ENCODE measurements around the gene TMEM183A.

The TMEM183A gene

DNA sequence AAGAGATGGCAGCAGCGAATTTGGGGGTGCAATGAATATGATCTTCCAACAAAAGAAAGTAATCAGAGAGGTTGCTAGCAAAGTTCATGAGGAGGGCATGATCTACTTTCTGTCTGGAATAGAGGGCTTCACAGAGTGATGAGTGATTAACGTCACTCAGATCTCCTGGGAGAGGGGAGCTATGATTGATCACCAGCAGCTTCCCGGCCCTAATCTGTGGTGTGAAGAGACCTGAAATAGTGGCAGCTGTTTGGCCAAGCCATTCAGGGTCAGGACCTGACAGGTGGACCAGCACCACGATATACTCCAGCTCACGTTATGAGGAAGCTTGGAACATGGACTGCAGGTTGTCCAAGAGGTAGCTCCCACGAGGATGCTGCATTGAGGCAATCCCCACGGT is 19.9 kb upstream of the TMEM183A start:
- ChIA-PET POLR2A (no interaction called here), CTCF (interaction anchor here (0.8 to 5.6 kb wide), 3 partner anchors 9 to 19 kb away, joined by 3 to 55 read pairs (median 10); partner anchors contain the start of gene TMEM183A)
- DNase-seq (ENCODE audit: extremely low spot score) = no peak
- TF ChIP-seq, protein P1, sequence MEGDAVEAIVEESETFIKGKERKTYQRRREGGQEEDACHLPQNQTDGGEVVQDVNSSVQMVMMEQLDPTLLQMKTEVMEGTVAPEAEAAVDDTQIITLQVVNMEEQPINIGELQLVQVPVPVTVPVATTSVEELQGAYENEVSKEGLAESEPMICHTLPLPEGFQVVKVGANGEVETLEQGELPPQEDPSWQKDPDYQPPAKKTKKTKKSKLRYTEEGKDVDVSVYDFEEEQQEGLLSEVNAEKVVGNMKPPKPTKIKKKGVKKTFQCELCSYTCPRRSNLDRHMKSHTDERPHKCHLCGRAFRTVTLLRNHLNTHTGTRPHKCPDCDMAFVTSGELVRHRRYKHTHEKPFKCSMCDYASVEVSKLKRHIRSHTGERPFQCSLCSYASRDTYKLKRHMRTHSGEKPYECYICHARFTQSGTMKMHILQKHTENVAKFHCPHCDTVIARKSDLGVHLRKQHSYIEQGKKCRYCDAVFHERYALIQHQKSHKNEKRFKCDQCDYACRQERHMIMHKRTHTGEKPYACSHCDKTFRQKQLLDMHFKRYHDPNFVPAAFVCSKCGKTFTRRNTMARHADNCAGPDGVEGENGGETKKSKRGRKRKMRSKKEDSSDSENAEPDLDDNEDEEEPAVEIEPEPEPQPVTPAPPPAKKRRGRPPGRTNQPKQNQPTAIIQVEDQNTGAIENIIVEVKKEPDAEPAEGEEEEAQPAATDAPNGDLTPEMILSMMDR (IDR thresholded peaks at IDR 0.05; ENCODE audit: control extremely low read depth, extremely low read depth, low read depth, missing control alignments) = no peak

DNA sequence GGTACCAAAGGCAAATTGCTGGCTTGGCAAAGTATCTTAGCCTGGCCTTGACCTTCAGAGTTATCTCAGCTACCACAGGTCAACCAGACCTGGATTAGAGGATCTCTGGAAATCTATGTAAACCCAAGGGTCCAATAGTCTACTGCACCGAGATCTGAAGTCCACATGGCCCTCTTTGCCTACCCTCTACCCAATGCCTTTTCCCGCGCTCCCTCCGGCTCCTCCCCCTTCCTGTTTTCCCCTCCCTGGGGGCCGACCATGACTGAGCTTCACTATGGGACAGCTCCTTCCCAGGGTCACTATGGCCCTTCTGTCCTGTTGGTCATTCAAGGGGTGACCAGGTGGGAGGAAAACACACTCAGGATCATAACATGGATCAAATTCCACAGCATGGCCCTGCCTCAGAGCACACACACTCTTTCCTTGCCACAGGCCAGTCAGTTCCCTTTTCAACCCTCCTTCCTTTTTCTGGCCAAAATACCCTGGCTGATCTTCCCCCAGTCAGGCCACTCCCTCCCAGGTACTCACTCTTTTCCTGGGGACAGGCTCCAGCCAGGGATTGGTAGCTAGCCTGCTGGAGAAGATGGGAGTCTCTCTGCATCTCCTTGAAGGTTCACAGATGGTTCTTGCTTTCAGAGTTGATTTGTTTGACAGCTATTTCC is 19.1 kb upstream of the TMEM183A start:
- POLR2A ChIA-PET = no interaction called here
- TF ChIP-seq, protein P1 (IDR thresholded peaks at IDR 0.05; ENCODE audit: control extremely low read depth, extremely low read depth, low read depth, missing control alignments) = no peak
- DNase-seq (ENCODE audit: extremely low spot score) = no peak
- CTCF ChIA-PET = interaction anchor here (0.8 to 5.6 kb wide), 4 partner anchors 10 to 20 kb away, joined by 3 to 55 read pairs (median 10); partner anchors contain the start of genes CYB5R1 and TMEM183A

DNA sequence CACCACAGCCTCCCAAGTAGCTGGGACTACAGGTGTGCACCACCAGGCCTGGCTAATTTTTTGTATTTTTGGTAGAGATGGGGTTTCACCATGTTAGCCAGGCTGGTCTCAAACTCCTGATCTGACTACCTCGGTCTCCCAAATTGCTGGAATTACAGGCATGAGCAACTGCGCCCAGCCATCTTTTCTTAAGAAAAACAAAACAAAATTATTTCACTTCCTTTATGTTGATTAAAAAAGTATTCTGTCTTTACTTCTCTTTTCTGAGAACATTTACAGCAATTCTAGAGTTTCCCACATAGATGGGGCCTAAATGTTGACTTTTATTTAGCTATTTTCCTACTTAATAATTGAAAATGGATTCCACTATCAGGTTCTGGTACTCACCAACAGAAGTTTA is 17.3 kb upstream of the TMEM183A start:
- TF ChIP-seq, protein P1 (IDR thresholded peaks at IDR 0.05; ENCODE audit: control extremely low read depth, extremely low read depth, low read depth, missing control alignments) = no peak
- ChIA-PET CTCF (interaction anchor here (0.9 to 5.6 kb wide), 2 partner anchors 10 to 11 kb away, joined by 4 to 55 read pairs; no protein-coding TSS in a partner anchor), POLR2A (no interaction called here)
- DNase-seq (ENCODE audit: extremely low spot score) = no peak

DNA sequence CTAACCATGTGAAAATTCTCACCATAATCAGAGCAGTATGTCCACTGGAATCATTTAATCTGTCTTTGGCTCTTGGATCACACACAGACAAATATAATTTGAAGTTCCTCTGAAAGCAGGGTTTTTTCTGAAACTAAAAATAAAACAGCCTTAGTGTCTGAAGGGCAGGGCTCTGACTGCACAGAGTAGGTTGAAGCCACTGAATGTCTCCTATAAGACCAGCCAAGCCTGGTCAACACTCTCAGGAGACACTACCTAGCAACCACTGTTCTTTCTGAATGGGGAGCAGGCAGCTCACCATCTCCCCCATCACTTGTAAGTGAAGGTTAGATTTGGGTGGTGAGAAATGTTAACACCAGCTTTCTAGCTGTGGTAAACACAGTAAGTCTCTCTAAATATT is 16.1 kb upstream of the TMEM183A start:
- CTCF ChIA-PET = interaction anchor here (1.3 to 5.6 kb wide), 2 partner anchors 8 to 10 kb away, joined by 5 to 55 read pairs; no protein-coding TSS in a partner anchor
- POLR2A ChIA-PET = no interaction called here
- no peak for DNase-seq (ENCODE audit: extremely low spot score)
- TF ChIP-seq, protein P1 (IDR thresholded peaks at IDR 0.05; ENCODE audit: control extremely low read depth, extremely low read depth, low read depth, missing control alignments) = no peak

DNA sequence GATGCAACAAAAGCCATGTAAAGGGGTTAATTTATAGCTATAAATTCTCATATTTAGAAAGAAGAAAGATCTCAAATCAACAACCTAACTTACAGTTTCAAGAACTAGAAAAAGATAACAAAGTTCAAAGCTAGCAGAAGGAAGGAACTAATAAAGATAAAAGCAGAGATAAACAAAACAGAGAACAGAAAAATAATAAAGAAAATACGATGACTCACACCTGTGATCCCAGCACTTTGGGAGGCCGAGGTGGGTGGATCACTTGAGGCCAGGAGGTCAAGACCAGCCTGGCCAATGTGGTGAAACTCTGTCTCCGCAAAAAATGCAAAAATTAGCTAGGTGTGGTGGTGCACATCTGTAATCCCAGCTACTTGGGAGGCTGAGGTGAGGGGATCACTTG is 12.4 kb upstream of the TMEM183A start:
- no peak for DNase-seq (ENCODE audit: extremely low spot score)
- ChIA-PET POLR2A (interaction anchor here (0.7 kb wide), 1 partner anchor 16 kb away, joined by 3 read pairs; no protein-coding TSS in a partner anchor), CTCF (interaction anchor here (0.7 to 1.1 kb wide), 3 partner anchors 10 to 25 kb away, joined by 3 read pairs; no protein-coding TSS in a partner anchor)
- TF ChIP-seq, protein P1 (IDR thresholded peaks at IDR 0.05; ENCODE audit: control extremely low read depth, extremely low read depth, low read depth, missing control alignments) = no peak

DNA sequence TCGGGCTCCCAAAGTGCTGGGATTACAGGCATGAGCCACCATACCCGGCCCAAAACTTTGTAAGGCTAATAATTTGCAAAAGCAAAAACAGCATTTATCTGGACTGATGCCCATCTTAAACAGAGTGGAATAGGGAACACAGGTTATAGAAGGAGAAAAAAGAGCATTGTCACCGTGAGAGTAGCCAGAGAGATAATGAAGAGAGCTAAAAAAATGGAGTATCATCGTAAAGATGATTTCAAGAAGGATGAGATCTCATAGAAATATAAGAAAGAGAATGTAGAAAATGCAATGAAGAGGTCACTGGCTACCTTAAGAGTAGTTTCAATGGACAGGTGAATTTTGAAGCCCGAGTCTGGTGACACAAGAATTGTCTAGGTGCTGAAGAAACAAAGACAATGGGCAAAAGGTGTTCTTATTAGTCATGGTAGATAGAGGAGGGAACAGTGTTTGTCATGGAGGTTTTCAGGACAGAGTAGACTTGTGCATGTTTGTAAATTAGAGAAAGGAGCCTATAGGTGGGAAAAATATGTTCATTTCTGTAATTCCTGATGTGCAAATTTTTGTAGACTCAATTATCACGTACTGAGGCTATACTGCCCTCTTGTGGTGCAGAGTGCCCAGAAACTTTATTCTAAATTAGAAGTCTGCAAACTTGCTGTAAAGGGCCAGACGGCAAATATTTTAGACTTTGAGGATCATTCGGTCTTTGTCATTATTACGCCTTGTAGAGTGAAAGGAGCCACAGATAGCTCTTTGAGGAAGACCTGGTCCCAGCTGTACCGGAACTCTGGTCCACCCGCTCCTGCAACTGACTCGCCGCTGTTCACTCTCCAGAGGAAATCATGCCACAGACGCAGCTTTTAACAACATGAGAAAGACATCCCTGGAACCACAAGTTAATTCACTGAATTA is 8.1 kb upstream of the TMEM183A start:
- TF ChIP-seq, protein P1 (IDR thresholded peaks at IDR 0.05; ENCODE audit: control extremely low read depth, extremely low read depth, low read depth, missing control alignments) = peak; percentile 76
- ChIA-PET CTCF (interaction anchor here (0.7 to 3.8 kb wide), 39 partner anchors 9 to 435 kb away, joined by 3 to 55 read pairs (median 4); partner anchors contain the start of genes CYB5R1, PPFIA4, RABIF and TMEM183A), POLR2A (interaction anchor here (0.6 kb wide), 1 partner anchor 98 kb away, joined by 6 read pairs; no protein-coding TSS in a partner anchor)
- DNase-seq (ENCODE audit: extremely low spot score) = peak; percentile 49
